Testis (tissue), 3 donors: Measurements from ENCODE around the gene USP47. TPM values are rescaled to one million over a fixed set of nuclear protein-coding genes. Genes with fewer than 3 reads are reported as not detected.

Experiments
- DNase-seq: peaks from one replicate; pipeline ENCODE4 v3.0.0-alpha.2; 2019
- H3K27ac ChIP-seq, 2 donors: fragments of 200-600 bp; sonication (generic); one replicate each; pipeline ENCODE4 v1.5.1; 2019
- H3K27me3 ChIP-seq: fragments of 200-600 bp; sonication (generic); one replicate; pipeline ENCODE4 v1.5.1; 2019
- H3K36me3 ChIP-seq: fragments of 200-600 bp; sonication (generic); one replicate; pipeline ENCODE4 v1.5.1; 2017; ENCODE audit warnings: low read depth; ENCODE audit errors: missing control alignments
- H3K4me1 ChIP-seq: fragments of 200-600 bp; sonication (generic); one replicate; pipeline ENCODE4 v1.5.1; 2019
- H3K4me3 ChIP-seq, 2 donors: fragments of 200-600 bp; sonication (generic); one replicate each; pipeline ENCODE4 v1.5.1; 2017 to 2019
- H3K9me3 ChIP-seq: fragments of 200-600 bp; sonication (generic); one replicate; pipeline ENCODE4 v1.5.1; 2017
- POLR2A ChIP-seq: fragments of 450-650 bp; IDR thresholded peaks from one replicate; pipeline ENCODE4 v1.6.1; 2017; ENCODE audit warnings: antibody characterized with exemption, mild to moderate bottlenecking, moderate library complexity
- WGBS, 2 donors: methylation state at CpG; one replicate each; pipeline ENCODE4 v1.1.5; 2018; 5-methylcytosine and 5-hydroxymethylcytosine counted together
- intact Hi-C: fragments of 100-400 bp; cut with DNase I; formaldehyde crosslinking; loops from one replicate; pipeline ENCODE4 v1.15.1; 2023; ENCODE audit warnings: low total_unique reads
- polyA plus RNA-seq: library from polyadenylated mRNA; stranded (reverse); fragments of 350-450 nt; fragmentation: Illumina TruSeq; extraction: RNeasy Lipid Tissue Mini Kit (QIAGEN cat#74804); gene quantifications from one replicate; pipeline ENCODE4 v1.2.3, GENCODE V29; 2014; ENCODE audit warnings: low read depth, low replicate concordance; ENCODE audit not compliant: insufficient read depth
- total RNA-seq, 2 donors: library from RNA; depleted of rRNA; stranded (reverse); fragments of >200 nt; gene quantifications; one replicate each; pipeline ENCODE4 v1.2.3, GENCODE V29; 2016
- TF ChIP-seq, protein P1 (sequence below), 3 experiments: fragments of 450-650 bp in 2 of 3; fragments of 200-600 bp in 1 of 3; sonication (generic) in 1 of 3; IDR thresholded peaks; one replicate each; pipeline ENCODE4 v1.5.1; 2016 to 2019; ENCODE audit warnings: antibody characterized with exemption in 3 of 3, mild to moderate bottlenecking in 2 of 3, moderate library complexity in 1 of 3

The USP47 gene
- total and polyA plus RNA-seq, 3 donors from 2014 or later = 35.1 to 111 (median 102) TPM

DNA sequence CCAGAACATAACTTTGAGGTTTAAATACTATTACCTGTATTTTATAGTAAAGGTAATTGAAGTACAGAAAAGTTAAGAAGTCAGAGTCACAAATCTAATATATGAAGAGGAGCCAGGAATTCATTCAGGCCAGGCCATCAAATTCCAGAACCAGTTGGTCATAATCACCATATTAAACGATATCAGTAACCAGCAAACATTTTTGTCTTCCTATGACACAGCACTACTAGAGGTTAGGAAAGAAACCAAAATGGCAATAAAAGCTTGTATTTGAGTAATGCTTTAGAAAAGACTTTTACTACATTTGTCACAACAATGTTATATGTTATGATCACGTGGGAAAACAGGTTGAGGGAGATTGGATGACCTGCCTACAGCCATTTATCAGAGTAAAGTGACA lies 104.4 kb downstream of the USP47 start:
- H3K9me3 ChIP-seq = no peaks in the 10 kb centered on the region
- TF ChIP-seq, protein P1, sequence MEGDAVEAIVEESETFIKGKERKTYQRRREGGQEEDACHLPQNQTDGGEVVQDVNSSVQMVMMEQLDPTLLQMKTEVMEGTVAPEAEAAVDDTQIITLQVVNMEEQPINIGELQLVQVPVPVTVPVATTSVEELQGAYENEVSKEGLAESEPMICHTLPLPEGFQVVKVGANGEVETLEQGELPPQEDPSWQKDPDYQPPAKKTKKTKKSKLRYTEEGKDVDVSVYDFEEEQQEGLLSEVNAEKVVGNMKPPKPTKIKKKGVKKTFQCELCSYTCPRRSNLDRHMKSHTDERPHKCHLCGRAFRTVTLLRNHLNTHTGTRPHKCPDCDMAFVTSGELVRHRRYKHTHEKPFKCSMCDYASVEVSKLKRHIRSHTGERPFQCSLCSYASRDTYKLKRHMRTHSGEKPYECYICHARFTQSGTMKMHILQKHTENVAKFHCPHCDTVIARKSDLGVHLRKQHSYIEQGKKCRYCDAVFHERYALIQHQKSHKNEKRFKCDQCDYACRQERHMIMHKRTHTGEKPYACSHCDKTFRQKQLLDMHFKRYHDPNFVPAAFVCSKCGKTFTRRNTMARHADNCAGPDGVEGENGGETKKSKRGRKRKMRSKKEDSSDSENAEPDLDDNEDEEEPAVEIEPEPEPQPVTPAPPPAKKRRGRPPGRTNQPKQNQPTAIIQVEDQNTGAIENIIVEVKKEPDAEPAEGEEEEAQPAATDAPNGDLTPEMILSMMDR (IDR thresholded peaks at IDR 0.05) = no peak
- no peak for TF ChIP-seq POLR2A
- H3K27ac ChIP-seq = no peak overlapping the region
- no peaks in the 10 kb centered on the region for H3K4me1 ChIP-seq
- no peaks in the 10 kb centered on the region for H3K36me3 ChIP-seq
- H3K4me3 ChIP-seq = no peak overlapping the region
- DNase-seq = no peak
- H3K27me3 ChIP-seq = no peaks in the 10 kb centered on the region
- intact Hi-C loops = no loop called here
- WGBS, 2 donors = 85 to 96% methylated on average over 2 of the region's 2 CpGs

DNA sequence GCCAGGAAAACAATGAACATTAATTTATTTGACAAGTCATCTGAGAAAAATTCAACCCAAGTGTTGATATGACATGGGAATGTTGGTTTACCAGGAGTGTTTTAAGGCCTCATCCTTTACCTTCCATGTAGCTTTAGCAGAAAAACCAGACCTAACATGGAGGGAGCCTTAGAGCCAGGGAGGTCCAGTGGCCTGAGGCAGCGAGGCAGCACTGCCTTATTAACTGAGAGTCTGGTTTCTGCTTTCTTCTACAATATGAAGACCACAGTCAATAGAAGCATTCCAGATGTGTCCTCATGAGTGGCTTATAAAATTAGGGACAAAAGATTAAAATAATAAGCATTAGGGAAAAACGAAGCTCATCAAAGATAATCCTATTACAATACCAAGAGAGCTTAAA lies 105.1 kb downstream of the USP47 start:
- Histone ChIP-seq H3K4me3 (no peak overlapping the region), H3K36me3 (no peaks in the 10 kb centered on the region), H3K27me3 (no peaks in the 10 kb centered on the region), H3K27ac (no peak overlapping the region), H3K4me1 (no peaks in the 10 kb centered on the region), H3K9me3 (no peaks in the 10 kb centered on the region)
- DNase-seq = no peak
- no peak for TF ChIP-seq POLR2A
- TF ChIP-seq, protein P1 (IDR thresholded peaks at IDR 0.05) = no peak
- WGBS, 2 donors = 89 to 91% methylated on average over 2 of the region's 2 CpGs
- intact Hi-C loops = no loop called here

DNA sequence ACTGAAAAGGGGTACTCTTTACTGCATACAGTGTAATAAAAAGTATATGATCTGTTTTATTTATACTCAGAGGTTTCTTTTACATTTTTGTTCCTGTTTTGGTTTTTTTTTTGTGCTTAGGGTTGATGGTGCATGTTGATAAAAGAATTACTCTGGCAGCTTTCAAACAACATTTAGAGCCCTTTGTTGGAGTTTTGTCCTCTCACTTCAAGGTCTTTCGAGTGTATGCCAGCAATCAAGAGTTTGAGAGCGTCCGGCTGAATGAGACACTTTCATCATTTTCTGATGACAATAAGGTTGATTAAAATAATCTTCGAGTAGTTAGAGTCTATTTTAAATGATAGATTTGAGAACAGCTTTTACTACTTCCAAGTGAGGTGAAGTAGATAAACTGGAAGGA lies 106.1 kb downstream of the USP47 start:
- WGBS, 2 donors = 56 to 69% methylated on average over 4 of the region's 4 CpGs

DNA sequence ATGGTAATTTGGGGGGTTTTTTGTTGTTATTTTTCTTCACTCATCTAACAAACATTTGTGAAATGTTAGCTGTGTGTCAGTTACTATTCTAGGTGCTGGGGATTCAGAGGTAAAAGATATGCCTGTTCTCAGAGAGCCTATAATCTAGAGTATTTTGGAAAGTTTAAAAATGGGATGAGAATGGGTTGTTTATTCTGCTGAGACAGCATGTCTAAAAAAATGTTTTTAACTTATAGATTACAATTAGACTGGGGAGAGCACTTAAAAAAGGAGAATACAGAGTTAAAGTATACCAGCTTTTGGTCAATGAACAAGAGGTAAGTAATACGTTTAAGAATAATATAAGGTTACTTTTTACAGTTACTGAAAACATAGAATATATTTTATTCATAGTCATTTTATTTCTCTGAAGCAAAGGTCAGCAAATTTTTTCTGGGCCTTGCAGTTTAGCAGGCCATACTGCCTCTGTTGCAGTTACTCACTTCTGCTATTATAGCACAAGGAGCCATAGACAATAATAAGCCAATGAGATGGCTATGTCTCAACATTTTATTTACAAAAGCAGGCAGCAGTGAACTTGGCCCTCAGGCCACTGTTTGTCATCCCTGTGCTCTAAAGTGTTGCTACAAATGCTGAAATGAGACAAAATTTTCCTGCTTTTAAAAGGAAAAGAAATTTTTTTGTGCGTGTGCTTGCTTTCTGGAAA lies 106.6 kb downstream of the USP47 start:
- no peak for DNase-seq
- no peak for TF ChIP-seq POLR2A
- TF ChIP-seq, protein P1 (IDR thresholded peaks at IDR 0.05) = no peak
- peak overlapping the region in 1 of 2 donors; percentile 3 for H3K27ac ChIP-seq
- intact Hi-C loops = no loop called here
- no peak overlapping the region for H3K4me3 ChIP-seq
- H3K4me1 ChIP-seq = no peaks in the 10 kb centered on the region
- no peaks in the 10 kb centered on the region for H3K27me3 ChIP-seq
- H3K9me3 ChIP-seq = no peaks in the 10 kb centered on the region
- 90 to 92% methylated on average over 2 of the region's 2 CpGs for WGBS, 2 donors
- no peaks in the 10 kb centered on the region for H3K36me3 ChIP-seq

More for the DNA sequence above, 106.1 kb downstream of the USP47 start:
- H3K4me3 ChIP-seq = no peak overlapping the region
- no peaks in the 10 kb centered on the region for H3K36me3 ChIP-seq
- no peaks in the 10 kb centered on the region for H3K9me3 ChIP-seq
- TF ChIP-seq POLR2A = no peak
- TF ChIP-seq, protein P1 (IDR thresholded peaks at IDR 0.05) = no peak
- intact Hi-C loops = no loop called here
- H3K4me1 ChIP-seq = no peaks in the 10 kb centered on the region
- H3K27me3 ChIP-seq = no peaks in the 10 kb centered on the region
- H3K27ac ChIP-seq = peak overlapping the region in 1 of 2 donors; percentile 3
- no peak for DNase-seq

DNA sequence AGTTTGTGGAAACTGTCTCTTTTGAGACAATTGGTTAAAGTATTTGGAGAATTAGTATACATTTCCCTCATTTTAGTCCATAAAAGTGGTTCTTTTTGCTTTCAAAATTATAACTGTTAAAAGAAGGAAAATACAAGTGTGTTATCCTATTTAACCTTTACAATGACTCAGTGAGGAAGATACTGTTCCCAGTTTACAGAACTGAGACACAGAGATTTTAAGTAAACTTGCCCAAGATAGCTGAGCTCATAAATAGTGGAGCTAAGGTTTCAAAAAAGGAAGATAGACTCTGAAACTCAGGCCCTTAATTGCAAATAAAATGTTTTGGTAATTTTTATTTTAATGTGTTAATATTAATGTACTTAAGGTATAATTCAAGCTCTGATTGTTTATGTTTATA lies 107.7 kb downstream of the USP47 start:
- H3K9me3 ChIP-seq = no peaks in the 10 kb centered on the region
- intact Hi-C loops = no loop called here
- H3K4me3 ChIP-seq = no peak overlapping the region
- H3K4me1 ChIP-seq = no peaks in the 10 kb centered on the region
- no peaks in the 10 kb centered on the region for H3K27me3 ChIP-seq
- H3K27ac ChIP-seq = peak overlapping the region in 1 of 2 donors; percentile 38
- DNase-seq = no peak
- TF ChIP-seq POLR2A = no peak
- TF ChIP-seq, protein P1 (IDR thresholded peaks at IDR 0.05) = no peak
- no peaks in the 10 kb centered on the region for H3K36me3 ChIP-seq
